Liver (tissue), 3 donors: ENCODE data around the gene TNFRSF17.
"Not testable (repeated sequence)": the region's sequence is repeated elsewhere in the genome, so short reads cannot be mapped to it uniquely, and the experiment has no call there.

Source experiments
- EGR1 ChIP-seq, 2 donors: IDR thresholded peaks; 2 replicates each; pipeline ENCODE4 v1.6.1; 2016 to 2018; ENCODE audit warnings: antibody characterized with exemption in 2 of 2, low read depth in 2 of 2
- FOXA2 ChIP-seq: IDR thresholded peaks from 2 replicates; pipeline ENCODE4 v1.6.1; 2016; ENCODE audit warnings: antibody characterized with exemption
- GABPA ChIP-seq, 2 donors: IDR thresholded peaks in 1 of 2; conservative IDR thresholded peaks in 1 of 2; 2 replicates each; pipeline ENCODE4 v1.6.1; 2016; ENCODE audit warnings: antibody characterized with exemption in 2 of 2, mild to moderate bottlenecking in 1 of 2, moderate library complexity in 1 of 2
- HNF4A ChIP-seq, 2 donors: conservative IDR thresholded peaks; 2 replicates each; pipeline ENCODE4 v1.6.1; 2016; ENCODE audit warnings: antibody characterized with exemption in 2 of 2, mild to moderate bottlenecking in 2 of 2
- NR2F2 ChIP-seq: IDR thresholded peaks from 2 replicates; pipeline ENCODE4 v1.6.1; 2016; ENCODE audit warnings: antibody characterized with exemption
- RAD21 ChIP-seq, 2 donors: IDR thresholded peaks; 2 replicates each; pipeline ENCODE4 v1.6.1; 2016; ENCODE audit warnings: antibody characterized with exemption in 2 of 2, mild to moderate bottlenecking in 2 of 2
- TAF1 ChIP-seq: conservative IDR thresholded peaks from 2 replicates; pipeline ENCODE4 v1.6.1; 2016; ENCODE audit warnings: antibody characterized with exemption, mild to moderate bottlenecking
- TF ChIP-seq, protein P1 (sequence below): IDR thresholded peaks from 2 replicates; pipeline ENCODE4 v1.6.1; 2016; ENCODE audit warnings: antibody characterized with exemption, mild to moderate bottlenecking
- TF ChIP-seq, protein P2 (sequence below): fragments of 150-350 bp; IDR thresholded peaks from 2 replicates; pipeline ENCODE4 v1.5.1; 2017; ENCODE audit warnings: improper control_type of control experiment, low read depth, low read length; ENCODE audit not compliant: missing input control
- donor health status: healthy.
- donor health status: healthy.

DNA sequence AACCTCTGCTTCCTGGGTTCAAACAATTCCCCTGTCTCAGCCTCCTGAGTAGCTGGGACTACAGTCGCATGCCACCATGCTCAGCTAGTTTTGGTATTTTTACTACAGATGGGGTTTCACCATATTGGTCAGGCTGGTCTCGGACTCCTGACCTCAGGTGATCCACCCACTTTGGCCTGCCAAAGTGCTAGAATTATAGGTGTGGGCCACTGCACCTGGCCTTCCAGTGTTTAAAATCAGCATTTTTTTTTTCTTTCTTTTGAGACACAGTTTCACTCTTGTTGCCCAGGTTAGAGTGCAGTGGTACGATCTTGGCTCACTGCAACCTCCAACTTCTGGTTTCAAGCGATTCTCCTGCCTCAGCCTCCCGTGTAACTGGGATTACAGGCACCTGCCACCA lies 5.3 kb downstream of the TNFRSF17 start:
- TF ChIP-seq, protein P1, sequence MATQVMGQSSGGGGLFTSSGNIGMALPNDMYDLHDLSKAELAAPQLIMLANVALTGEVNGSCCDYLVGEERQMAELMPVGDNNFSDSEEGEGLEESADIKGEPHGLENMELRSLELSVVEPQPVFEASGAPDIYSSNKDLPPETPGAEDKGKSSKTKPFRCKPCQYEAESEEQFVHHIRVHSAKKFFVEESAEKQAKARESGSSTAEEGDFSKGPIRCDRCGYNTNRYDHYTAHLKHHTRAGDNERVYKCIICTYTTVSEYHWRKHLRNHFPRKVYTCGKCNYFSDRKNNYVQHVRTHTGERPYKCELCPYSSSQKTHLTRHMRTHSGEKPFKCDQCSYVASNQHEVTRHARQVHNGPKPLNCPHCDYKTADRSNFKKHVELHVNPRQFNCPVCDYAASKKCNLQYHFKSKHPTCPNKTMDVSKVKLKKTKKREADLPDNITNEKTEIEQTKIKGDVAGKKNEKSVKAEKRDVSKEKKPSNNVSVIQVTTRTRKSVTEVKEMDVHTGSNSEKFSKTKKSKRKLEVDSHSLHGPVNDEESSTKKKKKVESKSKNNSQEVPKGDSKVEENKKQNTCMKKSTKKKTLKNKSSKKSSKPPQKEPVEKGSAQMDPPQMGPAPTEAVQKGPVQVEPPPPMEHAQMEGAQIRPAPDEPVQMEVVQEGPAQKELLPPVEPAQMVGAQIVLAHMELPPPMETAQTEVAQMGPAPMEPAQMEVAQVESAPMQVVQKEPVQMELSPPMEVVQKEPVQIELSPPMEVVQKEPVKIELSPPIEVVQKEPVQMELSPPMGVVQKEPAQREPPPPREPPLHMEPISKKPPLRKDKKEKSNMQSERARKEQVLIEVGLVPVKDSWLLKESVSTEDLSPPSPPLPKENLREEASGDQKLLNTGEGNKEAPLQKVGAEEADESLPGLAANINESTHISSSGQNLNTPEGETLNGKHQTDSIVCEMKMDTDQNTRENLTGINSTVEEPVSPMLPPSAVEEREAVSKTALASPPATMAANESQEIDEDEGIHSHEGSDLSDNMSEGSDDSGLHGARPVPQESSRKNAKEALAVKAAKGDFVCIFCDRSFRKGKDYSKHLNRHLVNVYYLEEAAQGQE, result not testable (repeated sequence)
- TF ChIP-seq, protein P2, sequence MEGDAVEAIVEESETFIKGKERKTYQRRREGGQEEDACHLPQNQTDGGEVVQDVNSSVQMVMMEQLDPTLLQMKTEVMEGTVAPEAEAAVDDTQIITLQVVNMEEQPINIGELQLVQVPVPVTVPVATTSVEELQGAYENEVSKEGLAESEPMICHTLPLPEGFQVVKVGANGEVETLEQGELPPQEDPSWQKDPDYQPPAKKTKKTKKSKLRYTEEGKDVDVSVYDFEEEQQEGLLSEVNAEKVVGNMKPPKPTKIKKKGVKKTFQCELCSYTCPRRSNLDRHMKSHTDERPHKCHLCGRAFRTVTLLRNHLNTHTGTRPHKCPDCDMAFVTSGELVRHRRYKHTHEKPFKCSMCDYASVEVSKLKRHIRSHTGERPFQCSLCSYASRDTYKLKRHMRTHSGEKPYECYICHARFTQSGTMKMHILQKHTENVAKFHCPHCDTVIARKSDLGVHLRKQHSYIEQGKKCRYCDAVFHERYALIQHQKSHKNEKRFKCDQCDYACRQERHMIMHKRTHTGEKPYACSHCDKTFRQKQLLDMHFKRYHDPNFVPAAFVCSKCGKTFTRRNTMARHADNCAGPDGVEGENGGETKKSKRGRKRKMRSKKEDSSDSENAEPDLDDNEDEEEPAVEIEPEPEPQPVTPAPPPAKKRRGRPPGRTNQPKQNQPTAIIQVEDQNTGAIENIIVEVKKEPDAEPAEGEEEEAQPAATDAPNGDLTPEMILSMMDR, result not testable (repeated sequence)
- TF ChIP-seq RAD21 (IDR thresholded peaks at IDR 0.05); FOXA2; TAF1; HNF4A (conservative IDR thresholded peaks at IDR 0.05); EGR1 (IDR thresholded peaks at IDR 0.05; ENCODE audit: low read depth in 2 of 2); GABPA (IDR thresholded peaks at IDR 0.05 in 1 of 2, conservative IDR thresholded peaks at IDR 0.05 in 1 of 2); NR2F2: not testable (repeated sequence)
